GM19438 (cell line): ENCODE measurements around the gene BCCIP.

Experiments used
- ATAC-seq: cut with Tn5 transposase; IDR thresholded peaks from one replicate; pipeline ENCODE4 v1.9.1; 2021; ENCODE audit warnings: low read depth; ENCODE audit not compliant: unreplicated experiment

BCCIP gene

DNA sequence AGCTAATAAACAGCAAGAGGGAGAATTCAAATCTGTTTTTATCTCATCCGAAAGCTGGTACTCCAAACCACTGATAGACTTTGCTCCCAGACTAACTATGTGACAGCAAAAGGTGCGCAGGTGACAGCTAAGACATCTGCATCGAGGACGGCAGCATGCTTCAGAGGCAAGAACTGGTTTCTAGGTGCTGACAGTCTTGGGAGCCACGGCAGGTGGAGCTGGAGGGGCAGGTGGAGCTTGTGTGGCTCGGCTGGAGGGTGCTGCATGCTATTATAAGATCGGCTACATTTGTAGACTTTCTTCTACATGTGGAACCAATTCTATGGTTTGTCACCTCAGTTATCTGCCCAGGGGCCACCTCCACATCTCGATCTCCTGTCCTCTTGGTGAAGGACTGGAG is 25.9 kb upstream of the BCCIP start:
- ATAC-seq, result no peak

DNA sequence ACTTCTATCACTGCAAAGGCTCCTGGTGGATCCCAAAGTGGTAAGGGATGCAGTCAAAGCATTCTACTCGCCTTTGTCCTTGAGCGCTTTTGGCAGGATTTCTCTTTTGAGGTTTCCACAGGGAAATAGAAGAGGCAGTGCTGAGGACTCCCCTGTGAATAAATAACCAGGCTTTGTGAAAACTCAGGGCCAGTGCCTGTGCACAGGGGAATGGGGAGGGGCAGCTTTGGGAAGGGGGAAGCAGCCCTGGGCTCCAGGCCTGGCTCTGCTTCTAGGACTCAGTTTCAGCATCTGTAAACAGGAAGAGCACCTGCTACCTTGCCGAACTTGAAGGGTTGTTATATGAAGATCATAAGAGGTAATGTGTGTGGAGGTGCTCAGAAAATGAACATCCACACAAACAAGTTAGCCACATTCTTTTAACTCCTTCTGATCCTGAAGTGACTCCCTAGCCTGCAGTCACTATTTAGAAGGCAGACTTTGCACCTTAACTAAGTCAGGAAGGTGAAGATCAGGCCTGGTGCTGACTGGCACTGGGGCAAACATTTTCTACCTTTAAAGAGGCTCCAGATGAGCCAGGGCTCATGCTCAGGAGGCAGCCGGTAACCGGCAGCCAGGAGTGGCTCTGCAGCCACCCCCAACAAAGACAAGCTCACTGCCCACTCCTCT is 25.2 kb upstream of the BCCIP start:
- ATAC-seq, result no peak

DNA sequence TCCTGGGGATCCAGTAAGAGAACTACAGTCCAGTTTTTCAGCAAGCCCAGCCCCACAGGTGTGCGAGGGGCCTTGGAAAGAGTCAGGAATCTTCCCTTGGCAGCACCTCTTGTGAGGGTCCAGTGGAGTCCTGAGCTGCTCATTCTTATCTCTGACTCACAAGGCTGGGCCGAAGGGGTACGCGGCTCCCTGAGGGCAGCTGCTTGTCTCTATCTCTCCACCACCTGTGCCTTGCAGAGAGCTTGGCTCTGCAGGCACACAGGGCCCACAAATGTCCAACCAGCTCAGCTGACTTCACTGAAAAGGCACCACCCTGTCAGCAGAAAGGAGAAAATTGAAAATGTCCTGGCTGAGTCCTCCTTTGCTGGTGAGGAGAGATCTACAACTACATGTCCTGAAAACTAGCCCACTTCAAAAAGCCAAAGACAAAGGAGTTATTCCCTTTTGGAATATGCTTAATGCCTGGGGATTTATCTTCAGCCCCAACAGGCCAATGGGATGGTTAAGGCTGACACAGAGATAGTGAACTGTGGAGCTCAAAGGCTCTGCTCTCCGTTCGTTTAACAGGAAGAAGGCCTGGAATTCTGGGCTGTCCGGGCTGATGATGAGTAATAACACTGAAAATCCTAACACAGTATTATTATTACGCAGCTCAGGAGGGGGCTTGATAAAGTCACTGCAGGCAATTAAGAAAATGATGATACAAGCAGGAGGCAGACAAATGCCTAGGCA is 23.7 kb upstream of the BCCIP start:
- no peak for ATAC-seq

DNA sequence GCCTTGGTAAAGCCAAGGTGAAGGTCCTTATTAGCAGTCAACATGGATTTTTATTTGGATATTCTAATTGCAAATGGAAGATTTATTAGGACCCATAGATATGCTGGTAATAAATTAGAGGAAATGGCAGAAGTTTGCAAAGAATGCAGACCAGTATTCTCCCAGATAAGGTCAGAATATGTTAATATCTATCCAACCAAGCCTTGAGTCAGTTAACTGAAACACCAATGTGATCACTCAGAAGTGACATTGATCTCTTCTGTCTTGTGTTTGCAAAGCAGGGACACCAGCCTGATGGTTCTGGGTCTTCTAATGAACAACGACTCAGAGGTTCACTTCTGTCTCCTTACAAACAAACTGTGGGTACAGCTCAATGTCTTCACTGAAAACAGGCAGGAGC is 21.8 kb upstream of the BCCIP start:
- no peak for ATAC-seq

DNA sequence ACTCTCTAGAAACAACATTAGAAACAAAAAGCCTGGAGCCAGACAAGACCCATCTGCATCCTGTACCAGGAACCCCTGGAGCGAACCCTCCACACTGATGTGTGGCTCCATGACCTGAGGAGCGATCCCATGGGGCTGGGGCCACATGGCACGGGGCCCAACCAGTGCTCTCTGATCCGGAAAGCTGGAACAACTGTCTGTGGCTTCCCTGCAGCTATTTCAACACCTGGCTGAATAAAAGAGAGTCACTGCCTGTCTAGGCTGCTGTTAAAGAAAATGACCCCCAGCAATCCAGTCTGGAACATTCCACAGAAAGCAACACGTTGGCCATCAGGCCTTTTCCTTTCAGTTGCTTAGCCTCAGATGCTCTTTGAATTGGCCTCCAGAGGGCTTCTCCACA is 21.2 kb upstream of the BCCIP start:
- ATAC-seq, result no peak

DNA sequence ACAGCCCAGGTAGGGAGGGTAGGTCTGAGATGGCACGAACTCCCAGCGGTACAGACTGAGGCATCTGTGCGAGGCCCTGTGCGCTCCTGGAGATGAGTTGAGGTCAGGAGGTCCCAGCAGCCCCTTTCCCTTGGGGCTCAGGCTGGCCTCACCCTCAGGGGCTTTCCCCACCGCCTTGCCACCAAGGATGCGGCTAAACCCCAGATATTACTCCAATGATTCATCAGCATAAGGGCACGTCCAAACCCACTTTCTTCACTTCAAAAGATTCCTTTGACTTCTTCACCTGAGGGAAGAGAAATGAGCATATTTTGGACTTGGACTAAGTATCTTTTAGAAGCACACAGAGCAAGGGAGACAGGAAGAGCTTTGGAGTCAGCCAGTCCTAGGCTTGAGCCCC is 20.6 kb upstream of the BCCIP start:
- no peak for ATAC-seq

DNA sequence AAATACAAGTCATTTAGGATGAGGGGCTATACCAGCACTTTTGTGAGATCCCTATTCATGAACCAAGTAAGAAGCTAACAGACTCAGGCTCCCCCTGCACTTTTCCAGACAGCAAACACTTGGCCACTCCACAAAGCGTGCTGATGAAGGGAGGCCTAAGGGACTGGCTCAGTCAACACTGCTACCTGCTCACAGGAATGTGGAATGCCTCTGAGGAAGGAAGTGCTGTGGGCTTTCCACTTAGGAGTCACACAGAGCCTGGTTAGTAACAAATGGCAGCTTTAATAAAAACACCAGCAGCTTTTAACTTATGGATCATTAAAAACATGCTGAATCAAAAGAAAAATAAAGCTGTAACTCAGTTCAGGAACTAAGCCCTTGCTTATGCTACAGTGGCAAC is 15.3 kb upstream of the BCCIP start:
- ATAC-seq, result no peak

DNA sequence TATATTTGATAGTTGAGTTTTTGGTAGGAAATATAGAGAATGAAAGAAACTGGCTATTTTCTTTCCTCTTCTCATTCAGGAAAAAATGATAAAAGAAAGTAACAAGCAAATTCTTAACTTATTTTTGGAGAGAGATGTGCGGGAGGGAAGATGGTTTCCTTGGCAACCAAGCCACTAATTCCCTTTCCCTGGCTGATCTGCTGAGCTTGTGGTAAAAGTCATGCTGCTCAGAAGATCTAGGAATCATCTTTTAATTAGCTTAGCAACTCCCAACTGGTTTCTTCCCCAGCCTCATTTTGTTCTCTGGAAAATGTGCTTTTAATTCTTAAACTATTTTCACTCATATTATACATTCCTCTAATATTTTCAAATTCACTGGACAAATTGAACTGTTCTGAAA is 12.1 kb upstream of the BCCIP start:
- no peak for ATAC-seq

DNA sequence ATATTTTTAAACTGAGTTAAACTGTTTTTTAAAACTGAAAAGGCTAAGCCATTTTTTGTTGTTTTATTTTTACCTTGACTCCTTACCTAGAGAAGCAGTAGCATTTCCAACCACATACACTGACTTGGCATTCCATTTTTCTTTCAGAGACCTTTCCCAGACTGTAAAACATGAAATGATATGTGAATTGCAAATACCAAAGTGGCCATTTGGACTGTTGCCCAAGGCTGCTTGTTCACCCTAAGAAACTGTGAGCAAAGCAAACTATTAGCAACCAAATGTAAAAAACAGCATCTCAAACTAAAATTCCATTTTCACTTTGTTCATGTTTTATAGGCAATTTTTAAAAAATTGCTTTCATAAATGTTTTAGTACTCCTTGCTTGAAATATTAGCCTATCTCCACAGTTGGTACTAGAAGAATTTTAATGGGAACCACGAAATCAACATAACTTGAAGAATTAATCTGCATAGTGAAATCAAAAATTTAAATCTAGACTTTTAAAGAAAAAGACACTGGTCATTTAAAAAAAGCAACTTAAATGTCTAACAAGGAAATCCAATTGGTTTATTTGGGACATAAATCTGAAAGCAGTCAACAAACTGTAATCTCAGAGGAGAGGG is 11.1 kb upstream of the BCCIP start:
- ATAC-seq, result no peak

DNA sequence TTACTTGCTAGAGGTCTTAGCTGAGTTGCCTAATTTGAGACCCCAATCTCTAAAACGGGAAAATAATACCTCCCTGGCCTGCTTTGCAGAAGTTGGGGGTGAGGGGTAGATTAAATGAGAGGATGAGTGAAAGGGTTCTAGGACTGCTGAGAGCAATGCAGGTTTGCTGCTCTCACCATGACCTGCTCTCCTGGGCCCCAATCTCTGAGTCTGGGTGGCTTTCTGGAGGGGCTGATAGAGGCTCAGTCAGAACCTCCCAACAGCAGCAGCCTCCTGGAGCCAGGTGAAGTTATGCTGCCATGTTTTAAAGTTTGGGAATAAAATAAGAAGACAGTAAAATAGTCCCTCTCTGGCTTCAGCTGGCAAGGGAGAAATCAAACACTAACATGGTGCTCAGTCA is 7.6 kb upstream of the BCCIP start:
- no peak for ATAC-seq

DNA sequence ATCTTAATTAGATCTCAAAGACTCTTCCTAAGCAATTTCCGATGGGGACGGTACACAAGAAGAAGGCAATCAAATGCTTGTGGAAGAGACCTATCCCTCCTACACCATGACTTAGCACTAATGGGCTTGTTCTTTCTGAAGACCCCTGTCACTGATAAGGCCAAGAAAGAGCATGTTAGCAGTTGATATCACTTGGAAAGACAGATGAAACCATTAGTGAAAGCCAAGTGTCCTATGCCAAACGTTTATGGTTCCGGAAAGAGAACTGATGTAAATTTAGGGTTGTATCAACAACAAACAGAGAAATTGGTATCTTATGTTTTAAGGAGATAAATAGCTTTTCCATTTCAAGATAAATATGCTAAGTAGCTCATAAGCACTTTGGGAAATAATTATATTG is 6.8 kb upstream of the BCCIP start:
- ATAC-seq, result no peak

DNA sequence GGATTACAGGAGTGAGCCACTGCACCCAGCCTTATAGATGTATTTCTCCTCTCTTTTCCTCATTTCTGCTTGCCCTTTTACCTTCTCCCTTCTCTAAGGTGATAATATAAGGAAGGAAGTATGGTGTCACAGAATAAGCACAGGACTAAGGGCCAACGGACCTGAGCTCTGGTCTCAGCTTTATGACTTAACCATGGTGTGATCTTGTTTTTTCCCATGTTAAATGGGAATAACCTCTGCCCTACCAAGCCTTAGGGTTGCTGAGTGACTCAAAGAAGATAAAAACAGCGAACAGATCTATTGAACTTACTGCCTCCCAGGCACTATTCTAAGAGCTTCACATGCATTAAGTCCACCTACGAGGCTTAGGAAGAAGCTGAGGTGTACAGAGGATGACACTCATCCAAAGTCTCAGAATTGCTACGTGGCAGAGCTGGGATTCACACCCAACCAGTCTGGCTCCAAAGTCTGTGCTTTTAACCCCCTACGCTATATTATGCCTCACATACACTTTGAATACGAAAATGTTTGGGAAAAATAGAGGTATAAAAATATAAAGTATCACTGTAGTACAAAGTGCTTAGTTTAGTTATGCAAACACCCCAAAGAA is 5.9 kb upstream of the BCCIP start:
- no peak for ATAC-seq

DNA sequence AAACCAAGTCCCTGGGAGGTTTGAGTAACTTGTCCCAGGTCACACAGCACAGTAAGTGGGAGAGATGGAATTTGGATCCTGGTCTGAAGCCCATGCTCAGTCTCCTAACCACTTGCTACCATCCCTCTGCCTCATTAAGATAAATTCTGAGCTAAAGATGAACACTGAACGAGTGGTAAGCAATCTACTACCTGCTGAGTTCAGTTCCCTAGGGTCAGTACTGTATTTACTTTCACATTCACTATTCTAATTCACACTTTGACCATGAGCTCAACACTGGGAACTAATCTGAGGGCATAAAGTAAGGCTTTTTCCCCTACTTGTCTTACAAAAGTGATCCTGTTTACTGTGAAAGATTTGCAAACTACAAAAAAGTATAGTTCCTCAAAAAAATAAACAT is 2.6 kb upstream of the BCCIP start:
- ATAC-seq, result no peak

DNA sequence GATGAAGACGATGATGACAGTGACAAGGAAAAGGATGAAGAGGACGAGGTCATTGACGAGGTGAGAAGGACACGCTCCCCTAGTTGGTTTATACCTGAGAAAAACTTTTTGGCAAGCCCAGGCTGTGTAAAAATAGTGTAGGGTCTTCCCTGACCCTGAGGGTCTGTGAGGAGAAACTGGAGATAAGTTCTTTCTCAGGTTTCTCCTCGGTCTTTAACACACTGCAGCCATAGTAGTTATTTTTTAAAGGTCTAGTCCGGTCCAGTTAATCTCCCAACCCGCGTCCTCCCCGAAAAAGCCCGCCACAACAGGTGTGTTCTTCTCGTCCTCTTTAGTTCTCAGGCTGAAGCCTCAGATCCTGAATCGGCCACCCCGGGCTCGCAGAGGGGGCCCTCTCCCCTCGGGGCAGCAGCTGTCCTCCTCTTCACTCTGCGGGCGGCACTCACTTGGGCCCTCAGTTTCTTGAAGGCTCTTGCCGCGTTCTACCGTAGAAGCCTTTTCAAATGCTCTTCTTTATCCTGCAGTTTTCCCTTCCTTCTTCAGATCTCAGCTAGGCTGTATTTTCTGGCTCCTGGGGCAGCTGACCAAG is 411 bp downstream of the BCCIP start:
- peak; percentile 9 for ATAC-seq

DNA sequence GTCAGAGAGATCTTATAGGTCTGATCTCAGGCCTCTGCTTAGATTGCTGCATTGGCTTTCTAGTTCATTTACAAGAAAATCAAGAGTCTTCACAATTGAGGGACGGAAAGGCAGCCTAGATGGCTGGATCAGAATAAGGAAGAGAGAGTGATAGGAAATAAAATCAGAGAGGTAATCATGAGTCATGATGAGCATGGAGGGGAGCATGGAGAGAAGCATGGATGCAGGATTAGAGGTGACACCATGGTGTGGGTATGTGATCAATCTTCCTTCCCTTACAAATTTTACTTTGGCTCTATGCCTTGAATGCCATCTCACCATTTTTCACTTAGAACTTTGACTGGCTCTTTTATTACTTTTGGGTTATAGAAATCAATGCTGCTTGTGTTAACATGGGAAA is 1.4 kb downstream of the BCCIP start:
- no peak for ATAC-seq

DNA sequence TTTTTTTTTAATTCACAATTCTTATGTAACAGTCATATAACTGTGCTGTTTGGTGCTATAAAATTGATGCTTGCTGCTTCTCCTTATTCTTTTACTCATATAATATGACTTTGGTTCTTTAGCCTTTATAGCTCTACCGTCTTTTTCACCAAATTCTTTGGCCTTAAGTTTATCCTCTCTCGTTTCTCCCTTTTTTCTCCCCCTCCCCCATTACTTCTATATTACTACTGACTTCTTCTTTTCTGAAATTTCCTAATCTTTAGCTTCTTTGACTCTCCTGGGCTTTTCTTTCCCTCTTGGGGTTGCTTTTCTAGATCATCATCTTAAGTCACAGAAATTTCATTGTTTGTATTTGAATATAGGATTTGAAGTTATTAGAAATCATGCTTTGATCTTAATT is 3.8 kb downstream of the BCCIP start:
- ATAC-seq, result no peak

DNA sequence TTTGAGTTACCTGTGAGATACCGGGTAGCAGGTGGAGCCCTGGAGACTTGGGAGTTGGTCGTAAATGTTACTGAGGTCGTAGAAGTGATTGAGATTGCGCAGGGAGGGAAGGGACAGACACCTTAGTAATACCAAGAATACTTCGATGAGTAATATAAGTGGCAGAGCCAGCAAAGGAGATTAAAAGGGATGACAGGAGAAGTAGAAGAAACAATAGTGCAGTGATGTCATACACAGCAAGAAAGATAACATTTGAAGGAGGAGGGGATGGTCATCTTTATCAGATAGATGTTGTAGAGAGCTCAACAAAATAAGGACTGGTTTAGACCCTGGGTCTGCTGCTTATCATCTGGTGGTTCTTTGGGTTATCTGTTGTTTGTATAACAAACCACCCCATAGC is 5.0 kb downstream of the BCCIP start:
- no peak for ATAC-seq

DNA sequence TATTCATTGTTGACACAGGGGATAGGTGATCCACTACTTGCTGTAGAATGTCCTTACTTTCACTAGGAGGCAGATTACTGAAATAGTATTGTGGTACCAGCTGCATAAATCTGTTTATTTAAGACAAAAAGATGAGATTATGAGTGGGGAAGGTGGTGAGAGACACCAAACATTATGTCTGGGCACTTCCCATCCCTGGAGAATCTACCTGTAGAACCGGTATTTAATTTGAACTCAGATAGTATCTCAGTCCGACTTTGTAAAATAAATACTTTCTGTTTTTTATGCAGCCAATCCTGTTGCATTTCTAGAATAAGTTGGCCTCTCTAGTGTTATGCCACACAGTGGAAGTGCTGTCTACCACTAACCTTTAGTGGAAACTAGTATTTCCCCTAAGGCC is 13.4 kb downstream of the BCCIP start:
- ATAC-seq, result no peak

DNA sequence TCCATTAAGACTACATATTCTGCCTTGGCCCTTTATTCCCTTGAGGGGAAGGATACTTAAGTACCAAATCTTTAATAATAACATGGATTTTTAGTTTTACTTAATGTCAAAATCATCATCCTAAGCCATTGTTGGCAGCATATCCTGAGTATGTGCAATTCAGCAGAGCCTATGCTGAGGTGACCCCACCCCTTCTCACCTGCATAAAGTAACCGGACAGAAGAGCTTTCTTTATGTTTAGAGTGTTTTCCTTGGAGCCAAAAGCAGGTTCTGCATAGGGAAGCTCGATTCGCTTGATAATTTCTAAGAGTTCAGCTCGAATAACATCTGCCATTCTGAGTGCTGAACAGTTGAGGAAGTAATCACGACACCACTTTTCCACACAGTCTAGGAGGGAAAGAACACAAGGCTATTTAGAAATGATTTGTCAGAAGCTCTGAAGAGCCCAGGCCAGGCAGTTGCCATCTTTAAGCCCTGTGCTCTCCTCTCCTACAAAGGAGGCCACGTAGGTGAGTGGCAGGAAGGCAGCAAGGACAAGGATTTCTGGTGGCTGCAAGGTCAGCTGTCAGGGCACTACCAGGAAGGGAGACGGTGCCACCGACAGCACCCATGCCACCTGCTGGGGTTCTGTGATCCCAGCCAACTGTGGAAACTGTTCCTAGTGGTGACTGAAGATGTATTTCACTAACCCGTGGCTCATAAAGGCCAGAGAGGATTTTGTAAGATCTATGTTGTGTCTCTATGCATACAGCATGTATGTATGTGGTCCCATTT is 15.6 kb downstream of the BCCIP start:
- no peak for ATAC-seq

DNA sequence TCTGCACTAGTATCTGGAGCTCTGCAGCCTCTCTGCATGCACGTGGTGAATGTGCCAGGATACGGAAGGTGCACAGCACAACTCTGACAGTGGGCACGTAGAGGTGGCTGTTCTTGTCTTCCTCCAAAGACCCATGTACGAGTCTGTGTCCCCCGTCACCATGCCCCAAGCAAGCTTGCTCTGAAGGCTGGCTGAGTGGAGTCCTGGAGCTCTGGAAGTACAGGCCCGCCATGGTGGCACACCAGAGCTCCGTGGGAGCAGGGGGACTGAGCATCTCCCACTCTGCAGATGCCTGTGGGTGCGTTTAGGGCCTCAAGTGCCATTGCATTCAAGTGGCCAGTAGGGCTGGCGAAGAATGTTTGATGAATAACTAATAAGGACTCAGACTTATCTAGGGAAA is 17.1 kb downstream of the BCCIP start:
- ATAC-seq, result no peak

DNA sequence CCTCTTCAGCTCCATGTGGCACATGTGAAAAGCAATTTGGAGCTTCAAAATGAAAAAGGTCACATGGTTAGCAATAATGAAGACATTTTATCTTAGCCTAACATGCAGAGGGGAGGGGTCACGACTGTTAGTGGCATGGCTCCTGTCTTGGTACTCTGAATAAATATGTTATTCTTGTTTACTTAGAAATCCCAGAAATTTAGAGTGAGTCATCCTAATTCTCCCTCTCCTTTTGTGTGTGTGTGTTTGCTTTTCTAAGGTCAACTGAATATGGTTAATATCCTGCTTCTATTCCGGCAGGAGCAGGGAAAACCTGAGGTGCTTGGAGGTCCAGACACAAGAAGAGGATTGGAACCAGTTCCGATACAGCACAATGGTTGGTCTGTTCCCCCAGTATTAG is 17.6 kb downstream of the BCCIP start:
- ATAC-seq, result no peak
